Measurements from ENCODE around the gene FRYL.

Gene FRYL

DNA sequence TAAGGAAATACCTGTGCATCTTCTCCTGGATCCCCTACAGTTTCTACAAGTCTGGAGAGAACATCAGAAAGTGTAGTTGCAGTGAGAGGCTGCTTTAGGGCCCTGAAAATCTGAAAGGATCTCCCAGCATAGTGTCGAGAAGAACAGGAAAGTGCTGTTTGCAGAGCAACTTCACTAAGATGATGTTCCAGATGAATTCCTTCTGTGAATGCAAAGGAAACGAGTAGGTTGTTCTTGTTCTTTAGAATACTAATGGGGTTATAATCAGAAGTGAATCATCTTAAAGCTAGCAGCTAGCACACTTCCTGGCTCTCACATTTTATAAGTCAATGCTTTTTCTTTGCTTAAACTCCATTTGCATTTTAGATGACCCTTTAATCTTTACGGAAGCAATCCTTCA, 236.3 kb downstream of the FRYL start:
- DNase-seq = no peak

- DNase-seq = no peak
These were observed 237.2 kb downstream of the FRYL start for GRCh38 chr4:48542888-48543287.

- no peak for DNase-seq
These were observed 240.5 kb downstream of the FRYL start for GRCh38 chr4:48539597-48539996.

DNA sequence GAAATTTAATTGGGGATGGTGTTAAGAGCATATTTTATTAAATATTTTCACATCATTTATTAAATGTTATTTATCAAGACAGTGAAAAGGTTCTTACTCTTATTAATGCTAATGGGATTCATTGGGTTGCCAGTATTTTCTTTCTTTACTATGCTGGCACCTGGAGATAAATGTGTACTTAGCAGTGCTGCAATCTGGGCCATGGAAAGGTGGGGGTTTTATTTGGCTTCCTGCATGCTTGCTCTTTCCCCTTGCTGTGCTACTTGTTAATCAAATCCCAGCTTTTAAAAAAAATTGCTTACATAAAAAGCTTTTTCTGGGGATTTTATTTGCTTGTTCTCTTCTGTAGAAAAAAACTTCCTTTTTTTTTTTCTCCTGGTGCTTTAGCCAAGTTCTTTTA, 241.7 kb downstream of the FRYL start:
- DNase-seq = no peak

DNA sequence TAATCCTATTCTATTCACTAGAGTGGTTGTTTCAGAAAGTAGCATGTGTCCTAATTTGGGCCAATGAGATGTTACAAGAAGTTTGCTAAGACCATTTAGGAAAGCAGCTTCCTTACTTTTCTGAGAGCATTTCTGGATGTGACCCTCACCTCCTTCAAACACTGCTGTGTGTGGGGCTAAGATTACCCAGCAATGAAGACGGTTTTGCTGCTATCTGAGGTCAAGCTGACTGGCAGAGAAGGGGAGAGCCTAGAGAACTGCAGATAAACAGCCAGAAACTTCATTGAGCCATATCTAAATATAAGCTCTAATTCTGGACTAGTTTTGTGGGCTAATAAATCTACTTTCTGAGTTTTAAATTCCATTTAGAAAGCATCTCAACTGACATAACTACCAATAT, 253.7 kb downstream of the FRYL start:
- no peak for DNase-seq

DNA sequence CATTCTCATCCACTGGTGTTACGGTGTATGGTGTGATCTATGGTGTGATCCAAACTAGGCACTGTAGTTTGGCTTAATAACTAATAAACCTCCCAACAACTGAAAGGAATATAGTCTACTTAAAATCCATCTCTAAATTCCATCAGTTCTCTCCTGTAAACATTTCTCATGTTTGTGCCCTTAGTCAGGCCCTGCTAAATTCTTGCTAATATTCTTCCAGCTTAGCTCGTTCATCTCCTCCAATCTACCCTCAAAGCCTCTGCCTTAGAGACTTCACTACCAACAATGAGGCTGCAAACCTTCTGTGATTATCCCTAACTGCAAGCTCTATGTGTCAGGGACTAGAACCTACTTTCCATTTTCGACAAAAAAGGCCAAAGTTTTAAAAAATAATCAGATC, 261.9 kb downstream of the FRYL start:
- DNase-seq = no peak

DNA sequence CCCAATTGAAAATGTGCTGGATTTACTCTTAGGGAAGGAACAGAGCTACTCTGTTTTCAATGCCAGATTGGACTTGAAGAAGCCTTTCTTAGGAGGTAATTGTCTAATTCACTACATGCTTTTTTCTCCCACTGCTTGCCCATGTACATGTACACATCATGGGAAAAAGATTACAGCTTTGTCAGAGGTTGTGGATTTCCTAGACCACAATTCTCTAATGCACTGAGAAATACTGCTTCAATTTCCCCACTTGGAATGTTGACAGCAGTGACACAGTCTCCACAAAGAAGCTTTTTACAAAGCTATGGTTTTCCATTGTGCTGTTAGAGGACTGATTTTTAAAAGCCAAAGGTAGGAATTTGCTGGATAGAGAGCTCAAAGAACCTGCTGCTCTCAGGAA, 270.5 kb downstream of the FRYL start:
- no peak for DNase-seq

GRCh38 chr4:48506716-48507115, 273.4 kb downstream of the FRYL start:
- DNase-seq = no peak

GRCh38 chr4:48504352-48504751, 275.7 kb downstream of the FRYL start:
- no peak for DNase-seq

DNA sequence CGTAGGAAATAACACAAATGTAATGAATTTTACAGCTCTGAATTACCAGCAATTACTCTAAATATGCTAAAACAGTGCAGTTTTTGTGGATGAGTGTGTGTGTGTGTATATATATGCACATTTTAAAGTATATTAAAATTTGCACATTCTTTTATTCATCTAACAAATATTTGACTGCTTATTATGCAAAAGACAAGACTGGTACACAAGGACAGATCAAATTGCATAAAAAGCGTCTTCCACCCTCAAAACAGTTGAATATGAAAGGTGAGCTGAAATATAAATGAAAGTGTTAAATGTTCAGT, 276.1 kb downstream of the FRYL start:
- no peak for DNase-seq

- no peak for DNase-seq
These were observed 276.6 kb downstream of the FRYL start for GRCh38 chr4:48503233-48504025.

DNA sequence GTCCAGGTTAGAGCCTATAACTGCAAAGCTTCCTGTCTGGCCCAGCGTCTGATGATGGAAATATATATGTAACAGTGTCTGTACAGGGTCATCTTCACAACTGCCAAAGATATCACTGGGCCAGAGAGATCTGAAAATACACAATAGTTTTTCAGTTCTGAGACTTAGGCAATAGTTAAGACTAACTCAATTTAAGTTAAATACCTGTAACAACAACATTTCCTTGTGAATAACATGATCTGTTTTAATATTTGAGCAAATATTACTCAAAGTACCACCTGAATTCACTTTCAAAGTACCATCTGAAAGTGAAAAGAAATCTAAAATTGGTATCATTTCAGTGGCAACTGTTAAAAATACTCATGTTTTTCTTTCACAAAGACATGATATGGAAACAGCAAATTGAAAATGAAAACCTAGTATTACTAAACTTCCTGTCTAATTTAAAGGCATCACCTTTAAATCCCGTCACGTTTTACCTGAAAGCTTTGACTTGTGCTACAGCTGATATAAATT, 280.5 kb downstream of the FRYL start:
- no peak for DNase-seq

GRCh38 chr4:48498895-48499294, 281.2 kb downstream of the FRYL start:
- no peak for DNase-seq

- DNase-seq = no peak
These were observed 284.1 kb downstream of the FRYL start for GRCh38 chr4:48495941-48496340.

DNA sequence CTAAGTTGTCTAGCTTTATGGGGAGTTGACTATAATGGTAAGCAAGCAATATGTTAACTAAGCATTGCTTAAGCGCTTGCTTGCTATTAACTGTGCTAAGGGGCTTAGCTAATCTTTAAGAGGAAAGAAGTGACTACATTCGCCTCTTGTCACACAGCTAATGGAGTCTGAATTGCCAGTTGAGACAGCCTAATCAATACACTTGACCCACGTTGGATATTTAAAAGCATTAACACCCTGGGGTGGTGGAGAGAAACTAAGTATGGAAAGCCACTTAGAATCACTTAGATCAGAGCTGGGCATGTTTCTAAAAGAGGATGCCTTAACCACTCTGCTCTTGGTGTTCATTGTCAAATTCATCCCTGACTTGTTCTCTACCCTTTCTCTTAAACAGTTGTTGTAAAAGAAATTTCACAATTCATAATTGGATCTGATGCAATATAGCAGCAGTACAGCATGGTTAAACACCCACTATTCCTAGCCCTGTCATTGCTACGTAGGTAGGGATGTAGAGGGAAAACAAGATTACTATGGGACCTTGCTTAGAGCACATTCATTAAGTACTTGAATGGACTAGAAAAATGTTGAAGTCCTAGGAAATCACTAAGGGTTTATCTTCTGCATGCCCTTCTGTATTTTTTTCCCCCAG, 286.5 kb downstream of the FRYL start:
- no peak for DNase-seq

GRCh38 chr4:48491514-48492176, 288.4 kb downstream of the FRYL start:
- DNase-seq = no peak

- no peak for DNase-seq
These were observed 289.2 kb downstream of the FRYL start for GRCh38 chr4:48490680-48491513.

DNA sequence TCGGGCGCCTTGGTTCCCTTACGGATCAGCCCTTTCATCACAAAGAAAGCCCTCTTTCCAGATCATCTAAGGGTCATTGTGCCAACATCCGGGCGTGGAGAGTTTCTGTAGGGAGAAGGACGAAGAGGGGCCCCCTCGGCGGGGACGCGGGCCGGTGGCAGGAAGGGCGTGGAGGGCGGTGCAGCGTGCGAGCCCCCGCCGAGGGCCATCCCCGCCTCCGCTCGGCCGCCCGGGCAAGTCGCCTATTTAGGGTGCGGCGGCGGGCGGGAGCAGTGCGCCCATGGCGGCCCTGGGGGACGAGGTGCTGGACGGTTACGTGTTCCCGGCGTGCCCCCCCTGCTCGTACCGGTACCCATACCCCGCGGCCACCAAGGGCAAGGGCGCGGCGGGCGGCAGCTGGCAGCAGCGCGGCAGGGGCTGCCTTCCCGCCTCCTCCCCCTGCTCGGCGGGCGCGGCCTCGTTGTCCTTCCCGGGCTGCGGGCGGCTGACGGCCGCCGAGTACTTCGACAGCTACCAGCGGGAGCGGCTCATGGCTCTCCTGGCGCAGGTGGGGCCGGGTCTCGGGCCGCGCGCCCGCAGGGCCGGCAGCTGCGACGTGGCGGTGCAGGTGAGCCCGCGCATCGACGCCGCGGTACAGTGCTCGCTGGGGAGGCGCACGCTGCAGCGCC, 289.9 kb downstream of the FRYL start, which contains the start of gene ZAR1:
Gene ZAR1, plus strand, starts transcription at position 241 of the 668 bp plus-strand sequence. Its CDS starts 40 bp downstream, at position 281.
- no peak for DNase-seq

DNA sequence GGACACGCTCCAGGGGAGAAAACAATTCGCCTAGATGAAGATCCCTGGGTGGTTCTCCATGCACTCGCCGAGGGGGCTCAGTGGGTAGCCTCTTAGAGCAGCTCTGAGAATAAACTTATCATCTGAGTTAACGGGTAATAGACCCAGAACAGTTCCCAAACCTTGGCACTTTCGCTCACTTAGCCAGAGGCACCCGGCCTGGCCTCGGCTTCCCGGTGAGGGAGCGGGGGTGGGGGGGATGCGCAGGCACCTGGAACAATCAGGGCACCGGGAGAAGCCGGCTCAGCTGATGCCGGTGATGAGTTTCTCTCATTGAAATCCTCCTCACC, 290.4 kb downstream of the FRYL start:
- DNase-seq = no peak

DNA sequence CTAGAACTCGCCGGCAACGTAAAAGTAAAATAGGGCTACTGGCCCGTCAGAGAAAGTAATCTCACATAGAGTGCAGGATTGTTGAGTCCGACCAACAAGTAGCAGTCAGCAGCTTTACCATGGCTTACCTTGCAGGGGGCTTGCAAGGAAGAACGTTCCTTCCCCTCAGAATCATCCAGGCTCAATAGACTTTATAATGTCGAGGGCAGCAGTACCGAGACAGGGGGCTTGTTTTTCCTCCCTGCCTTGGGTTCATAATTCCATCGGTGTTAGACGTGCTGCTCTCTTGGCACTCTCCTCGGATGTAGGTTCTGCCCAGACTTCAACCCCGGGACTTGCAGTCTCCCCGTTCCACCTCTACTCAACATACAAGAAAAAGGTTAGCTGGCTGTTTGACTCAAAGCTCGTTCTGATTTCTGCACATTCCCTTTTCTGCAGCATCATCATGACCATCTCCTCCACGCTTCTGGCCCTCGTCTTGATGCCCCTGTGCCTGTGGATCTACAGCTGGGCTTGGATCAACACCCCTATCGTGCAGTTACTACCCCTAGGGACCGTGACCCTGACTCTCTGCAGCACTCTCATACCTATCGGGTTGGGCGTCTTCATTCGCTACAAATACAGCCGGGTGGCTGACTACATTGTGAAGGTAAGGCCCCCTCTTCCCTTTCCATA, 295.4 kb downstream of the FRYL start:
- no peak for DNase-seq

DNA sequence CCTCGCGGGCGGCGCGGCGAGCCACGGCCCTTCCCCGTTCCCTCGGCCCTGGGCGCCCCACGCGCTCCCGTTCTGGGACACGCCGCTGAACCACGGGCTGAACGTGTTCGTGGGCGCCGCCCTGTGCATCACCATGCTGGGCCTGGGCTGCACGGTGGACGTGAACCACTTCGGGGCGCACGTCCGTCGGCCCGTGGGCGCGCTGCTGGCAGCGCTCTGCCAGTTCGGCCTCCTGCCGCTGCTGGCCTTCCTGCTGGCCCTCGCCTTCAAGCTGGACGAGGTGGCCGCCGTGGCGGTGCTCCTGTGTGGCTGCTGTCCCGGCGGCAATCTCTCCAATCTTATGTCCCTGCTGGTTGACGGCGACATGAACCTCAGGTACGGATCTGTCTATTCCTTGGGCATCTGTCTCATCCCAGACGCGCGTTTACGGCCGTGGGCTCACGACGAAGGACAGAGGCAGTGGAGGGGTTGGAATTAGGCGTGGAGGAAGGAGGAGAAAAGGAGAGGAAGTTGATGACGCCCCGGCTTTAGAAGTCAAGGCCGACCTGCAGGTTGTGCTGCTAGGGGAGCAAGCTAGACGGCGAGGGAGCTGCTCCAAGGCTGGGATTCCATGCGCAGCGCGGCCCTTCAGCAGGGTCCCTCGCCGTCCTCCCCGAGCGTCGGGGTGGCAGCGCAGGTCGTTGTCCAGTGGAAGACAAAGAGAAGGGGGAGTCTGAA, 296.1 kb downstream of the FRYL start:
- no peak for DNase-seq
